Femur (tissue), 1 donor: Measurements from ENCODE around the gene SAP30L.

Experiments used
- DNase-seq: peaks from one replicate; pipeline ENCODE4 v3.0.0-alpha.2; 2017

The SAP30L gene

DNA sequence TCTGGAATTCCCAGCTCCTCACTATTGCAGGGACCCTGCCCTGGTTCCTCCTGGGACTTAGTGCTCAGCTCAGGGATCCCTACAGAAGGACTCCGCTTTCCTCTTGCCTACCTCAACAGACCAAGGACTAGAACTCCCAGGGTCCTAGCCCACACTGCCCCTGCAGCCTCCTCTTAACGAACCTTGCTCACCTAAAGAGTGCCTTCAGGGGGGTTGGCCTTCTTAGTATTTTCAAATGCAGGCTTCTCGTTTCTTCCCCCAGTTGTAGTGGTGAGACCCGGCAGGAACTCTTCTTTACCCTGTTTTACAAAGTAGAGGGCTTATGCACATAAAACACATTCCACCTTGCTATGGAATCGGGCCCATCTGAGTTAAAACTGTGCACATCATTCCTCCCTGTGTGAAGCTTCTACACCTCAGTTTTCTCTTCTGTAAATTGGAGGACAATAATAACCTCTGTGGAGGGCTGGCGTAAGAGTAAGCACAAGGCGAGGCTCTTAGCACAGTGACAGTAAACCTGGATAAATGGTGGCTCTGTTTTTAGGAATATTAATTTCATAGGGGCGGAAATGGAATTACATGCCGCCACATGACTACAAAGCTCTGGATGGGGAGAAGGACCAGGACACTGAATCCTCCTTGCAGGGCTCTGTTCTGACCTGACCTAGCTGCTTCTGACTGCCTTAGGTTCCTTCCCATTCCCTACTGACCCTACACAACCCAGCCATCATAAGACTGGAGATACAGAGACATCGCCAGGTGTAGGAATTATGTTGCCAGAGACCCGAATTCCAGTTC lies 36.0 kb downstream of the SAP30L start:
- DNase-seq: no peak

DNA sequence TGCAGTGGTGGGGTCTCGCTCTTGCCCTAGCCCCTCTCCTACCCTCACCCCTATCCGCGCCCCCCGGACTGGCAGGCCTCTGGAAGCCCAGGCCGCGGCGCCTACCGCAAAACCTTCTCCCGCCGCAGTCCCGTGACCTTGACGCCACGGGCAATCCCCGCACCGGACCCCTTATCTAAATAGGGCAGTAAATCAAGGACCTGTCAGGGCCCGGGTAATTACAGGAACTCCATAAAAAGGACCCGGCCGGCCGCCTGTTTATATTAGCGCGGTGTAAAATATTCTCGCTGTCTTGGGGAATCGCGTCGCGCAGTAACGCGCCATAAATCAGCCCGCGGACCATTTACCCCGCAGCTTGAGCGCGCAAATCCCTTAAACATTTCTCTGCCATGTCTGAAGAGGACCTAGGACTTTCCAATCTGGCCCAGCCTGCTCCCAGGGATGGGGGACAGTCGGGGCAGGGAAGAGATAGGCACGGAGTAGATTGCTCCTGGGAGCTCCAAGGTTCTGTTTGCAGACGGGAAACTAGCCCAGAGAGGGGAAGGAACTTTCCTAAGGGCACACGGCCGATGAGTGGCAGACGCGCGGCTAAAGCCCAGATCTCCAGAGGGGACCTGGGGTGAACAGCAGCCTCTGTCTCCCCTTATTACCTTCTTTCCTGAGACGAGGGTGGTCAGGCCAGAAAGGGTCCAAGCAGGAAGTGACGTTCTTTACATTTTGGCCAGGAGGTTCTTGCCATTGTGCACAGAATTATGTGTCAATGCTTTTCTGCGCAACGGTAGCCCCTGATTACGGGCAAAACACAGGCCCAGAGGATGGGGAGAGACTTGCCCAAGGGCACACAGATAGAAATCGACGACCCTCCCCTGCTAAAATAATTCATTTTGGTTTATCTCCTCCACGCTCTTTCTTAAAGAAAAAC lies 37.0 kb downstream of the SAP30L start:
- no peak for DNase-seq

DNA sequence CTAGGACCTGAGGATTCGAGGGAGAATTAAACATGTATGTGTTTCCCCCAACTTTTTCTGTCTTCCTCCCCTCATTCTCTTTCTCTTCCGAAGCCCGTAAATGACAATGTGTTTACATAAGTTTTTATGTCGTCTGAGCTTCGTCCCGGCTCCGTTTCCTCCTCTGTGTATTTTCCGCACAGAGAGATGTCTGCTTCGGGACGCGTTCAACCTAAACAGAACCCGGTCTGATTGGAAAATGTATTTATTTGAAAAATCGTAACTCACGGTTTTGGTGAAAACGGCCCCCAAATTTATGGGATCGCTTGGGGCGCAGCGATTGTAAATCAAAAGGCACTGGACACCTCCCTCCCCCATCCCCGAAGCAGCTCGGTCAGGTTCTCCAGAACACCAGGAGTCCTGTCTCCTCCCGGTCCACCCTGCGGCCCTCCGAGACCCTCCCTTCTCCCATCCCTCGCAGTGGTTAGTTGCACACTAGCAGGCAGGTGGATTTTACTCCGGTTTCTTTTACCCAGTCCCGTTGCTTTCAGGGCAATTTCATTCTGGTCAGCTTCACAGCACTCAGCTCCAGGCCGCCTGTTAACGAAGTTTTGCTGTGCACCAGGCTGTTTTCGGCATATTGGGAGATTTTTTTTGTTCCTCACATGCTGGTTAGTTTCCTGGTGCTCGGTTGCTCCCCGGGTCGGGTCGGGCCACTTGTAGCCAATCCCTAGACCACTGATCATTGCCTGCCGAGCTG lies 38.0 kb downstream of the SAP30L start:
- DNase-seq: no peak

DNA sequence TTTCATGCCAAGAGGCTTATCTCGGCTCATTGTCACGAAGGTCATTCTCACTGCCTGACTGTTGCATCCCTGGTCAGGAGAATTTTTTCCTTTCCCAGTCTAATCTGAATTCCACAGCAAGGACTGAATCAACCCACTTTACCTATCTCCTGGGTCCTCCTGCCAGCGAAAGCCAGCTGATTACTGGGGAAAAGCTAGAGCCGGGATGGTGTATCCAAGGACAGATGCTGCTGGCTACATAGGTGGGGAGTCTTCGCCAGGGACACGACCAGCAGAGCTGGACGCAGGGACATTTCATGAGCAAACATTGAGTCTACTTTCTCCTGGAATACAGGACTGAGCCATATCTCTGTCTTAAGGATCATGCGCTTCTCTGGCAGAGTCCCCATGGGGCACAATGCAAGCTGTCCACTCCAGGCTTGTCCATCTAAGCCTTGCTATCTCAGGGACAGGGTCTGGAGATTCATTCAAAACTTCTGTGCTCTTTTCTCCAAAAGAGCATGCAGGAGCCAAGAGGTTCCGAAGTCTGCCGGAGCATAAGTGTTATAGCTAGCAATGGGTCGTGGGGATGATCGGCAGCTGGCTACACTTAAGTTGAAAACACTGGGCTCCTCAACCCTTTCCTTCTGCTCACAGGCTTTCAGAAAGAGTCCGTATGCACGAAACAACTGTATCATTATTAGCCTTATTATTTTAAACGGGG lies 38.7 kb downstream of the SAP30L start:
- DNase-seq: no peak

DNA sequence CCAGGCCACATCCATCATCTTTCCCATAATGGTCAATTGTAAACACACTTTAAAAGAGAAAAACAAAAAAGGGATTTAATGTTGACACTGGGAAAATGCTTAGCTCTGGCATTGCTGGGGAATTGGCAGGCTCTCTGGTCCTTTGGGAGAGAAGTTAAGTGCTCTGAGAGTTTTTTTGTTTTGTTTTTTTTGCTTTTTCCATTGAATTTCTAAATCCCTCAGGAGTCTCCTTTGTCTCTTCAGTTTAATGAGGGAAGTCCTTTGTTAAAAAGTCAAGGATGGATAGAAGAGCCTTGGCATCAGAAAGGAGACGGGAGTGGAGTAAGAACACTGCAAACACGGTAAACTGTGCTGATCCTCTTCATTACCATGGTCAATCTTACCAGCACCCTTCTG lies 39.3 kb downstream of the SAP30L start:
- no peak for DNase-seq

DNA sequence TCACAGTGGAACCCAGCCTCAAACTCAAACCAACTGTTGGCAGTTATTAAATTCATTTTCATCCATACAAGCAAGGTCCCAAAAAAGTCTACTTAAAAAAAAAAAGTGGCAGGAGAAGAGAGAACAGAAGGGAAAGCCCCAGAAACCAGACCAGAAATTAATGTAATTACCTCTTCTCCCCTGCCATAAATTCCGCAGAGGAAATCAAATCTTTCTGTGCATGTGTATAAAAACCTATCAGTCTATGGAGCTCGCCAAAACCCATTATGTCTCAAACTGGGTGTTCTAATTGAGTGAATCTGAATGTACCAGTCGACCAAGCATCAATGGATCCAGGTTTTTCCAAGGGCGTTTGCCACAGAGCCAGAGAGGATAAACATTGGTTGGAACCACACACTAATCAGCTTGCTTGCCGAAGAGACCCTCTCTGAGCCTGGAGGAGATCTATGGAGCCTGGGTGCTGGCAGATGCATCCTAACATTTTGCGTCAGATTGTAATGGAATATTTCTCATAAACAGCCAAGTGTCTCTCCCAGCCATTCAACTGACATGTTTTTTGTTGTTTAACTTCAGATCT lies 40.1 kb downstream of the SAP30L start:
- no peak for DNase-seq

DNA sequence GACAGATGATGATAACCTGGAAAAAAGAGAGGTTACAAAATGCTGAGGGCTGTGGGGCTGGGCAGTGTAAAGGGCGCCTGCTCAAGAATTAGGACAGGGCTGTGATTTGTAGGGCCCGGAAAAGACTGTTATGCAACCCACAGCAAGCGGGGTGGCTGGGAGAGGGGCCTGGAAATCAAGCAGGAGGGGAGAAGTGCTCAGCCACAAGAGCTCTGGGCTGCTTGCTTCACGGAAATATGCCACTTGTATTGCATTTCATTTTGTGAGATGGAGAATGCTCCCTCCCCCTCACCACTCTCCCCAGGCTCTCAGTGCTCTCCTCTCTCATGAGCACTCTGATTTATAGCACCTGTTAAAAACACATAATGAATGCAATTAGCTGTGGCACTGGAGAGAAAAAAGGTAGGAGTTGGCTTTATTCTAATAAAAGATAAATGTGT lies 40.6 kb downstream of the SAP30L start:
- no peak for DNase-seq

DNA sequence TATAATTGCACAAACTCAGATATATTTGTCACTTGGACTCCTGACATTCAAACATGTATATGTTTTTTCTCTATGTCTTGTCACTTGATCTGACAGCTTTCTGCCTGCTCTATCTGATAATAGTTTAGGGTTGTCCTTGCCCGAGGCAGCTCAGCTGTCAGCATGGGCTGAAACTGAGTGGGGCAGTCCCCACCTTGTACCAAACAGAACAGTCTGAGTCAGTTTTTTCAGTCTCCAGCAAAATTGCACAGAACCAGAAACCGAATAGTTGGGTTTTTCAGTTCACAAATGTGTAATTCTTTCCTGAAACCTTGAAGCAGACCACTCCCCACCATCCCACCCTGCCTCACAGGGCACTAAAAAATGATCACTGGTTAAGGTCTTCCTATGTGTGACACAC lies 41.7 kb downstream of the SAP30L start:
- no peak for DNase-seq

DNA sequence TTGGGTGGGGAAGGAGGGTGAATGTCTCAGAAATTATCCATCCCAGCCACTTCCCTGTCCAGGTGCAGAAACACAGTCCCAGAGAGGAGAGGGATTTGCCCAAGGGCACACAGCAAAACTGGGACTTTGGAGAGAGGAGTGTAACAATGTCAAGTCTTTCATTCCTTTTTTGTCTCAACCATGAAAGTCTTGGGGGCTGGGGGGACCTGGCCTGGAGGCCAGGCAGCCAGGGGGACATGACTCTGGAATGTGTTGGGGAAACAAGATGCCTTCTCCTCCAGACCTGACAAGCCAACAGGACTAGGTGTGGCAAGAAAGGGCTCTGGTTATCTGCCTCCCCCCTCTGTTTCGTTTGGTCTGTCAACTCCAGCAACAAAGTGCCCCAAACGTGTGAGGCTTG lies 46.1 kb downstream of the SAP30L start:
- DNase-seq: no peak

DNA sequence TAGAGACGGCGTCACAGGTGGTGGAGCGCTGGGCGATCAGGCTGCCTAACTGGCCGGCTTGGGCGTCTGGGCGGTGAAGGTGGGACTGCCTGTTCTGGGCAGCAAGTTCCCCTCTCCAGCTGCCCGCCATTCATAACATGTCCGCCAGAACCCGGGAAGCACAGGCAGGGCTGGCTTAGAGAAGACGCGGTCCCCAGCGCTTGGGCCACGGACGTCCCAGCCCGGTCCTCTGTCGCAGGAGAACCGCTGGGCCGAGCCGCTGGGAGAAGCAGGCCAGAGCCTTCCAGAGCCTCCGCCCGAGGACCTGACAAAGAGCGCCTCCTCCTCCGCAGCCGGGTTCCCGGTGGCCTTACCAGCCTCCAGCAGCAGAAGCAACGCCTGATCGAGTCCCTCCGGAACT lies 47.5 kb downstream of the SAP30L start:
- no peak for DNase-seq

DNA sequence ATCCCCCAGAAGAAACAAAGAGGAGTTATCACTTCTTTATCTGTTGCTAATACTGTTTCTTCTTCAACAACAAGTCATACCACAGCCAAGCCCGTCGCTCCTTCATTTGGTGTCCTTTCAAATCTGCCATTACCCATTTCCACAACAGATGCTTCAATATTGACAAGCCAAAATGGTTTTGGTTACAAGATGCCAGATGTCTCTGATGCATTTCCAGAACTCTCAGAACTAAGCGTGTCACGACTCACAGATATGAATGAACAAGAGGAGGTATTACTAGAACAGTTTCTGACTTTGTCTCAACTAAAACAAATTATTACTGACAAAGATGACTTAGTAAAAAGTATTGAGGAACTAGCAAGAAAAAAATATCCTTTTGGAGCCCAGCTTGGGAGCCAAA lies 48.2 kb downstream of the SAP30L start:
- no peak for DNase-seq

DNA sequence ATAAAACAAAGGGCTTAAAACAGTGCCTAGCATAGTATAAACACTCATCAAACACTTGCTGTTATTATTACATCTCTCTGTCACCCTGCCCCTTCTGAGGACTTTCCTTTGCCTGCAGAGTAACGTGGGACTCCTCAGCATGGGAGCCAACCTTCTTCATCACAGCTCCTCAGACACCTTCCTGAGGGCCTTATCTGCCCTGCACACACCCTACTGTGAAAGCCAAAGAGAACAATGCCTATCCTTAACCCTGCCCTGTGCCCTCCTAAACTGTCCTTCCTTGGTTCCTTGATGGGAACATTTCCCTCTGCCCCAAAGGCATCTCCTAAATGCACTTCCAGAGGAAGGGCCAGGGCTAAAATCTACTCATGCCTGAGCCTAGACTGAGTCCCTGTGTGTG lies 52.8 kb downstream of the SAP30L start:
- no peak for DNase-seq

DNA sequence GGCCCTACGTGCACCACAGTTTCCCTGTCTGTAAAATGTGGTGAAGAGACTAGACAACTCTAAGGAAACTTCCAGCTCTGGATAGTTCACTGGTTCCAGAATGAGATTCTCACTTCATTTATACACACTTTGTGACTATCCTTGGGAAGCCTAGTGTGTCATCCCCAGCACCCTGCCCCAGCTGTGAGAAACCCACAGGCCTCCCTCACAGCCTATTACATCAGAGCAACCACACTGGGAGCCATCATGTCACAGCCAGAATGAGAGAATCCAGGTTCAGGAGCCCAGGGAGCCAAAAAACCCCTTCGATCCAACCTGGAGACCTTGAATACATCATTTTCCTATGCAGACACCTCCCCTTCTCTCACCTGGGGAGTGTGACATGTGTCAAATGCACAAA lies 53.2 kb downstream of the SAP30L start:
- no peak for DNase-seq

DNA sequence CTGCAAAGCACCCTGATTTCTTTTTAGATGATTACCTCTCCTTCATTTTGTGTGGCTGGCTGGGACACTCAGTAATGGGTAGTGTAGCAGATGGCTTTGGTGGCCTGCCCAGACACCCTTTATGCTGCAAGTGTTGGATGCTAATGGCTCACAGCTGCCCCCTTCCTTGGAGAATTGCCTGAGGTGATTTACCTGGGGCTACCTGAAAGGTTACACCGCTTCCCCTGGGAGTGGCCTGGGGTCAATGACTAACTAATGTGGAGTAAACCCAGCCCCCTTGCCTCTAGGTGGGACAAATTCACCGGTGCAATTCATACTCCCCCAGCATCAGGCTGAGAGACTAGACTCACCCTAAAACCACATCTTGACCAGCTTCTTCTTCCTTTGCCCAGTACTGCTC lies 55.8 kb downstream of the SAP30L start:
- DNase-seq: no peak

DNA sequence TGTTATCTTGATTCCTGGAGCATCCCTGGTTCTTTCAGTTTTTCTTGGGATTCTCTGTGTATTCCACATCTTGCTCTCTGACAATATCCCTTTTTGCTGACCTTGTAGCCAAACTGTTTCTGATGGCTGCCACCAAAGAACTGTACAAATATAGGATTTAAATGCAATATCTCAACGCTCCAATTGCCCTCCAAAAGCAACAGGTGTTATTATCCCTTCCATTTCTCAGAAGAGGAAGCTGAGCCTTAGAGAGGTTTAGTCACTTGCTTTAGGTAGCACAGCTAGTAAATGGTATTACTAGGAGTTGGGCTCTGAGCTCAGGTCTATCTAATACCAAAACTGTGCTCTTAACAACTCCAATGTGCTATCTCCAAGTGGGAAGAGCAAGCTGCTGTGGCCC lies 56.4 kb downstream of the SAP30L start:
- no peak for DNase-seq

DNA sequence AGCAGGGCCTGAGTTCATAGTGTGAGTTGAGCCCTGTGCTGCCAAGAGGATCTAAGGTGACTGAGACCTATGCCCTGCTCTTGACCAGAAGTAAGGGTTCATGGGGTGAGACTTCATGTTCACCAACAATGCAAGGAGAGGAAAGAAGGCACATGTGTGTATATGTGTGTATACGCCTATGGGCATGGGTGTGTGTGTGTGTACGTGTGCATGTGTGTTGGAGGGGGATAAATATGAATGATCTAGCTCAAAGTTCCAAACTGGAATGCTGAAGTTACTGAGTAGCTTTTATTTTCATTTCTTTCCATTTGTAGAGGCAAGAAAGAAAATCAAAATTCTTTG lies 57.9 kb downstream of the SAP30L start:
- no peak for DNase-seq

DNA sequence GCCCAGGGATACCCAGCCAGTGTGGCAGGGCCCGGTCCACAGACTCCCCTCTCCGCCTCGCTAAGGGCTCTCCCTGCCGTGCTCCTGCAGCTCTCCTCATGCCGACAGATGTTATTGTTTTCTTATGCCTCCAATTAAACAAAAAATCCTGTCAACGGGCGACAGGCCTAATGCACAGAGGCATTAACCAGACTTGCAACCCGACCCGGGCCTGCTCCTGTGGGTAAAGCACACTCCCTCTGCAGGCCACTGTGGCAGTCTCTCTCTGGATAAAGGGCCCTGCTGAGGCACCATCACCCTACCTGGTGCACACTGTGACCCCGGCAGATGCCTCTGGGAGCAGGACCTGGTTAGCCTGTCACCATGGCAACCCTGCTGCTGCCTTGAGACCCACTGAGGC lies 59.8 kb downstream of the SAP30L start:
- DNase-seq: no peak

DNA sequence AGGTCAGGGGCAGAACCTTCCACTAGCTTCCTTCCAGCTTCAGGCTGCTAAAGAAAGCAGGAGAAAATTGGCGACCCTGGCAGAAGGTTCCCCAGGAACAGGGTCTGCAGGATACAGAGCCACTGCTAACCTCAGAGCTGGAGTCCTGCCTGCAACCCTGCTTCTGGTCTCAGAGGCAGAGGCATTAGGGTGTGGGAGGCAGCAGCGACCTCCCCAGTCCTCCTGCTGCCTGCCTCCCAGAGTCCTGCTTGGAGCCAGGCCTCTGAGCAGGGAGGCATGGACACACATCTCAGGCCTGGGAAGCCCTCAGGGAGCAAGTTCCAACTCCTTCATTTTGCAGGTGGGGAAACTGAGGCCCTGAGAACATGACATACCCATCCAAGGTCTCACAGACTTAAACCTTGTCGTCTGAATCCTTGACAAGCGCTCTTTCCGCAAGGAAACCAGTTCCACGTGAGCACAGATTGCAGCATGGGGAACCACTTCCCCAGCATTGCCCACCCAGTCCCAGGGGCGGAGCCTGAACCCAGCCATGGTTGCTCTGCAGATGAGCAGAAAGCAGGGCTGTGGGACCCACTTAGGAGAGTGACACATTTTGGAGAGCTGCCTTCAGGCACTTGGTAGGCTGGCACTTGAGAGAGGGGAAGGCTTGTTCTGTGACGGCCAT lies 60.4 kb downstream of the SAP30L start:
- DNase-seq: no peak

DNA sequence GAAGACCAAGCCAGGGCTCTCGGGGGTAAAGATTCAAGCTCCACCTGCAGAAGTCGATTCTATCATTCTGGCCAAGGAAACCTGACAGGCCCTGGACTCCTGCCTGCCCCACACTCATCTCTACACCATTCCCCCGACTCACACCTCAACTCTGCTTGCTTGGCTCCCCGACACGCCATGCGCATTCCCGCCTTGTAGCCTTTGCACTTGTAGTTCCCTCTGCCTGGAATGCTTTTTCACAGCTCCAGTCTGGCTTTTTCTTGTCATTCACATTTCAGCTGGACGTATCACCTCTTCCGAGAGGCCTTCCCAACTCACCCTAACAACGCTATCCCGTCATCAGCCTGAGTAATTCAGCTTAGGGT lies 60.9 kb downstream of the SAP30L start:
- no peak for DNase-seq

DNA sequence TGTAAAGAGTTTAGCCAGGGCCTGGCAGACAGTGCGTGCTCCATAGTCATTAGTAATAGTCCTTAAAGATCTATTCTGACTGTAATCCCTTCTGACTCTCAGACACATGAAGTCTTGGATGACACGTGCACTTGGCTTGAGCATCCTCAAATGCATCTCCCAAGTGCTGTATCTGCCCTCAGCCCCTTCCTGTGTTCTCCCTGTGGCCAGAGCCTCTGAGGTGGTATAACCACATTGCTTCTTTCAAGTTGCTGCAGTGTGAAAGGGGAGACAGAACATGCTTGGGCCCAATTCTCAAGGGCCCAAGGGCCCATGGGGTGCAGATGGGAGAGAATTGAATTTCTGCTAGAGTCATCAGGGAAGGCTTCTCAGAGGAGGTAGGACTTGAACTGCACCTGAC lies 62.3 kb downstream of the SAP30L start:
- no peak for DNase-seq

DNA sequence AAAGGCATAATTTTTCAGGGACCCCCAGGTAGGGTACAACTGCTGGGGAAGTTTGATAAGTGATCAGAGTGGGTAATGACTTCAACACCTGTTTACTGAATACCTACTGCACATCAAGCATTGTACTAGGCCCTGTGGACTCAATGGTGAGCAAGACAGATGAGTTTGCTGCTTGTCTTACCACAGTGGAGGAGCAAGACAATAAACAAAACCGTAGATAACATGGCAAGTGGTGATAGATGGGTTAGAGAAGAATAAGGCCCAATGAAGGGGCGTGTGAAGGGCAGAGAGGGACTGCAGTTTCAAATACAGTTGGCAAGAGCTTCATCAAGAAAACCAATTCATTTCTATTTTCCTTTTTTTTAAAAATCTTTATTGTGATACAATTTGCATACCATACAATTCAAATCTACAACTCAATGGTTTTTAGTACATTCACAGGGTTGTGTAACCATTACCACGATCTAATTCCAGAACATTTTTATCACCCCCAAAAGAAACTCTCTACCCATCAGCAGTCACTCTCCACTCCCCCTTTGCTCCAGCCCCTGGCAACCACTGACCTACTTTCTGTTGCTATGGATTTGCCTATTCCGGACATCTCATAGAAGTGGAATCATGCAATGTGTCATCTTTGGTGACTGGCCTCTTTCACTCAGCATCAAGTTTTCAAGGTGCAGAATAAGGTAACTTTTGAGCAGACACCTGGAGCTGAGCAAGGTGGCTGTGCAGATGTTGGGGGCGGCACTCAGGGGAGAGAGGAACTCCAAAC lies 64.2 kb downstream of the SAP30L start:
- DNase-seq: no peak
